Sigmoid colon (tissue), 4 donors: ENCODE results near the gene THRB.

ENCODE experiments used
- EP300 ChIP-seq, 4 donors: sonication (generic); formaldehyde crosslinking; IDR thresholded peaks; one replicate each; pipeline ENCODE4 v1.6.1; 2017; ENCODE audit warnings: antibody characterized with exemption in 4 of 4
- POLR2A ChIP-seq, 2 donors: fragments of 450-650 bp; IDR thresholded peaks; one replicate each; pipeline ENCODE4 v1.6.1; 2016; ENCODE audit warnings: antibody characterized with exemption in 2 of 2, mild to moderate bottlenecking in 2 of 2, moderate library complexity in 2 of 2
- POLR2AphosphoS5 ChIP-seq, 4 donors: sonication (generic); formaldehyde crosslinking; IDR thresholded peaks; one replicate each; pipeline ENCODE4 v1.6.1; 2017; ENCODE audit warnings: antibody characterized with exemption in 4 of 4

DNA sequence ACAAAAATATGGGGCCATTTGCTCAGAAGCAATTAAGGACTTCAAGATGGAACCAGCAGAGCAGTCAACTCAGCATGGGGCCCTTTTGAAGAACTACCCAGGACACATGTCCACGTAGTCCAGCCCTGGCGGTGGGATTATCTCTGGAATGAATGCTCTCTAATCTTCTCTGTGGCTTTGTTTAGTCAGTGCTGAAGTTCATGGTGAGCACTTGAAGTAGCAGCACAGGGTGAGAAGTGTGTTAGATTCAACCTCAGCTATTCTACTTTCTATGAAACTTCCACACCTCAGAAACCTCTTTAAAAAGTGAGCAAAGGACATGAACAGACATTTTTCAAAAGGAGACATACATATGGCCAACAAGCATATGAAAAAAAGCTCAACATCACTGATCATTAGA lies 74.4 kb downstream of the THRB start:
- TF ChIP-seq EP300 (IDR thresholded peaks at IDR 0.05): no peak
- no peak for TF ChIP-seq POLR2AphosphoS5 (IDR thresholded peaks at IDR 0.05)
- no peak for TF ChIP-seq POLR2A (IDR thresholded peaks at IDR 0.05)
